ENCODE data around the gene PPP2CA.

The PPP2CA gene

GRCh38 chr5:134227259-134227658, 1.4 kb upstream of the PPP2CA start:
- no peak for ATAC-seq
- TF ChIP-seq SNAI2 (CRISPR knock-in tag; IDR thresholded peaks at IDR 0.05) (no peak), ISL1 (CRISPR knock-in tag; IDR thresholded peaks at IDR 0.05) (no peak), CSDC2 (CRISPR knock-in tag; IDR thresholded peaks at IDR 0.05) (no peak), ARNTL (CRISPR knock-in tag; IDR thresholded peaks at IDR 0.05; ENCODE audit: borderline replicate concordance, low read depth) (no peak), ESRRG (CRISPR knock-in tag; IDR thresholded peaks at IDR 0.05) (no peak)
- TF ChIP-seq, protein P1, sequence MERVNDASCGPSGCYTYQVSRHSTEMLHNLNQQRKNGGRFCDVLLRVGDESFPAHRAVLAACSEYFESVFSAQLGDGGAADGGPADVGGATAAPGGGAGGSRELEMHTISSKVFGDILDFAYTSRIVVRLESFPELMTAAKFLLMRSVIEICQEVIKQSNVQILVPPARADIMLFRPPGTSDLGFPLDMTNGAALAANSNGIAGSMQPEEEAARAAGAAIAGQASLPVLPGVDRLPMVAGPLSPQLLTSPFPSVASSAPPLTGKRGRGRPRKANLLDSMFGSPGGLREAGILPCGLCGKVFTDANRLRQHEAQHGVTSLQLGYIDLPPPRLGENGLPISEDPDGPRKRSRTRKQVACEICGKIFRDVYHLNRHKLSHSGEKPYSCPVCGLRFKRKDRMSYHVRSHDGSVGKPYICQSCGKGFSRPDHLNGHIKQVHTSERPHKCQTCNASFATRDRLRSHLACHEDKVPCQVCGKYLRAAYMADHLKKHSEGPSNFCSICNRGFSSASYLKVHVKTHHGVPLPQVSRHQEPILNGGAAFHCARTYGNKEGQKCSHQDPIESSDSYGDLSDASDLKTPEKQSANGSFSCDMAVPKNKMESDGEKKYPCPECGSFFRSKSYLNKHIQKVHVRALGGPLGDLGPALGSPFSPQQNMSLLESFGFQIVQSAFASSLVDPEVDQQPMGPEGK (CRISPR knock-in tag; IDR thresholded peaks at IDR 0.05; ENCODE audit: borderline replicate concordance) = no peak
- TF ChIP-seq, protein P2, sequence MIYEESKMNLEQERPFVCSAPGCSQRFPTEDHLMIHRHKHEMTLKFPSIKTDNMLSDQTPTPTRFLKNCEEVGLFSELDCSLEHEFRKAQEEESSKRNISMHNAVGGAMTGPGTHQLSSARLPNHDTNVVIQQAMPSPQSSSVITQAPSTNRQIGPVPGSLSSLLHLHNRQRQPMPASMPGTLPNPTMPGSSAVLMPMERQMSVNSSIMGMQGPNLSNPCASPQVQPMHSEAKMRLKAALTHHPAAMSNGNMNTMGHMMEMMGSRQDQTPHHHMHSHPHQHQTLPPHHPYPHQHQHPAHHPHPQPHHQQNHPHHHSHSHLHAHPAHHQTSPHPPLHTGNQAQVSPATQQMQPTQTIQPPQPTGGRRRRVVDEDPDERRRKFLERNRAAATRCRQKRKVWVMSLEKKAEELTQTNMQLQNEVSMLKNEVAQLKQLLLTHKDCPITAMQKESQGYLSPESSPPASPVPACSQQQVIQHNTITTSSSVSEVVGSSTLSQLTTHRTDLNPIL (CRISPR knock-in tag; IDR thresholded peaks at IDR 0.05; ENCODE audit: low read depth) = no peak
- TF ChIP-seq, protein P3, sequence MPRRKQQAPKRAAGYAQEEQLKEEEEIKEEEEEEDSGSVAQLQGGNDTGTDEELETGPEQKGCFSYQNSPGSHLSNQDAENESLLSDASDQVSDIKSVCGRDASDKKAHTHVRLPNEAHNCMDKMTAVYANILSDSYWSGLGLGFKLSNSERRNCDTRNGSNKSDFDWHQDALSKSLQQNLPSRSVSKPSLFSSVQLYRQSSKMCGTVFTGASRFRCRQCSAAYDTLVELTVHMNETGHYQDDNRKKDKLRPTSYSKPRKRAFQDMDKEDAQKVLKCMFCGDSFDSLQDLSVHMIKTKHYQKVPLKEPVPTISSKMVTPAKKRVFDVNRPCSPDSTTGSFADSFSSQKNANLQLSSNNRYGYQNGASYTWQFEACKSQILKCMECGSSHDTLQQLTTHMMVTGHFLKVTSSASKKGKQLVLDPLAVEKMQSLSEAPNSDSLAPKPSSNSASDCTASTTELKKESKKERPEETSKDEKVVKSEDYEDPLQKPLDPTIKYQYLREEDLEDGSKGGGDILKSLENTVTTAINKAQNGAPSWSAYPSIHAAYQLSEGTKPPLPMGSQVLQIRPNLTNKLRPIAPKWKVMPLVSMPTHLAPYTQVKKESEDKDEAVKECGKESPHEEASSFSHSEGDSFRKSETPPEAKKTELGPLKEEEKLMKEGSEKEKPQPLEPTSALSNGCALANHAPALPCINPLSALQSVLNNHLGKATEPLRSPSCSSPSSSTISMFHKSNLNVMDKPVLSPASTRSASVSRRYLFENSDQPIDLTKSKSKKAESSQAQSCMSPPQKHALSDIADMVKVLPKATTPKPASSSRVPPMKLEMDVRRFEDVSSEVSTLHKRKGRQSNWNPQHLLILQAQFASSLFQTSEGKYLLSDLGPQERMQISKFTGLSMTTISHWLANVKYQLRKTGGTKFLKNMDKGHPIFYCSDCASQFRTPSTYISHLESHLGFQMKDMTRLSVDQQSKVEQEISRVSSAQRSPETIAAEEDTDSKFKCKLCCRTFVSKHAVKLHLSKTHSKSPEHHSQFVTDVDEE (CRISPR knock-in tag; IDR thresholded peaks at IDR 0.05) = no peak

- TF ChIP-seq ZC3H10 (CRISPR knock-in tag; IDR thresholded peaks at IDR 0.05) (no peak), BACH2 (CRISPR knock-in tag; IDR thresholded peaks at IDR 0.05; ENCODE audit: borderline replicate concordance) (no peak), GLIS3 (CRISPR knock-in tag; IDR thresholded peaks at IDR 0.05) (no peak), ZFP30 (CRISPR knock-in tag; IDR thresholded peaks at IDR 0.05) (no peak), TCF4 (CRISPR knock-in tag; IDR thresholded peaks at IDR 0.05; ENCODE audit: borderline replicate concordance) (no peak), ISL1 (CRISPR knock-in tag; IDR thresholded peaks at IDR 0.05) (no peak), POU6F1 (CRISPR knock-in tag; IDR thresholded peaks at IDR 0.05; ENCODE audit: borderline replicate concordance, low read depth) (no peak), ZNF565 (CRISPR knock-in tag; conservative IDR thresholded peaks at IDR 0.05; ENCODE audit: low read depth) (no peak), PPARA (CRISPR knock-in tag; IDR thresholded peaks at IDR 0.05; ENCODE audit: borderline replicate concordance) (no peak), CSDC2 (CRISPR knock-in tag; IDR thresholded peaks at IDR 0.05) (no peak), TOX (CRISPR knock-in tag; IDR thresholded peaks at IDR 0.05; ENCODE audit: borderline replicate concordance) (no peak), OSR1 (CRISPR knock-in tag; IDR thresholded peaks at IDR 0.05) (no peak), SNAI2 (CRISPR knock-in tag; IDR thresholded peaks at IDR 0.05) (no peak), ZNF70 (CRISPR knock-in tag; IDR thresholded peaks at IDR 0.05) (no peak), RARB (CRISPR knock-in tag; IDR thresholded peaks at IDR 0.05) (no peak)
- TF ChIP-seq, protein P1 (CRISPR knock-in tag; IDR thresholded peaks at IDR 0.05; ENCODE audit: borderline replicate concordance) = no peak
- TF ChIP-seq, protein P2 (CRISPR knock-in tag; IDR thresholded peaks at IDR 0.05; ENCODE audit: low read depth) = no peak
- peak; percentile 18 for ATAC-seq
Observed at GRCh38 chr5:134226441-134227192, 744 bp upstream of the PPP2CA start.

Measured in SK-N-SH treated with all-trans-retinoic acid at 6 μM for 48 hours (cell line).